Ascending aorta (tissue), 2 donors: Measurements from ENCODE around the gene CYP2J2. TPM values are rescaled to one million over a fixed set of nuclear protein-coding genes. Genes with fewer than 3 reads are reported as not detected.
"Not testable (repeated sequence)": the region's sequence is repeated elsewhere in the genome, so short reads cannot be mapped to it uniquely, and the experiment has no call there.

Experiments
- DNase-seq, 2 donors: peaks; one replicate each; pipeline ENCODE4 v3.0.0-alpha.2; 2019; ENCODE audit warnings: low spot score in 2 of 2
- H3K27ac ChIP-seq, 2 donors: fragments of 200-600 bp; sonication (generic); one replicate each; pipeline ENCODE4 v1.5.1; 2016 to 2017; ENCODE audit warnings: mild to moderate bottlenecking in 1 of 2
- H3K27me3 ChIP-seq: fragments of 200-600 bp; sonication (generic); one replicate; pipeline ENCODE4 v1.5.1; 2017
- H3K36me3 ChIP-seq, 2 donors: fragments of 200-600 bp; sonication (generic); one replicate each; pipeline ENCODE4 v1.5.1; 2016
- H3K4me1 ChIP-seq, 2 donors: fragments of 200-600 bp; sonication (generic); one replicate each; pipeline ENCODE4 v1.5.1; 2016 to 2017; ENCODE audit warnings: mild to moderate bottlenecking in 1 of 2
- H3K4me3 ChIP-seq, 2 donors: fragments of 200-600 bp; sonication (generic); one replicate each; pipeline ENCODE4 v1.5.1; 2016 to 2017; ENCODE audit warnings: mild to moderate bottlenecking in 1 of 2
- H3K9me3 ChIP-seq, 2 donors: fragments of 200-600 bp; sonication (generic); one replicate each; pipeline ENCODE4 v1.5.1; 2016
- CTCF ChIP-seq, 3 experiments: fragments of 200-600 bp in 2 of 3; fragments of 450-650 bp in 1 of 3; sonication (generic) in 2 of 3; IDR thresholded peaks; one replicate each; pipeline ENCODE4 v1.5.1; 2016 to 2019; ENCODE audit warnings: antibody characterized with exemption in 3 of 3, mild to moderate bottlenecking in 1 of 3, moderate library complexity in 1 of 3
- intact Hi-C: fragments of 100-400 bp; cut with DNase I; formaldehyde crosslinking; loops from one replicate; pipeline ENCODE4 v1.15.1; 2023
- total RNA-seq: library from RNA; depleted of rRNA; stranded (reverse); fragments of >200 nt; gene quantifications from one replicate; pipeline ENCODE4 v1.1.0, GENCODE V29; 2016

CYP2J2 gene
- total RNA-seq, 1 donor from 2014 or later, result not detected

- Histone ChIP-seq H3K27ac (no peak overlapping the region), H3K4me1 (peaks cover 0 to 2% of the 10 kb centered on the region in 2 donors), H3K9me3 (peaks cover 0 to 10% of the 10 kb centered on the region in 2 donors), H3K4me3 (no peak overlapping the region), H3K27me3 (no peaks in the 10 kb centered on the region), H3K36me3 (no peaks in the 10 kb centered on the region)
- DNase-seq, result no peak
- intact Hi-C loops, result no loop called here
- TF ChIP-seq CTCF (IDR thresholded peaks at IDR 0.05), result no peak
These were observed 2.4 kb upstream of the CYP2J2 start for GRCh38 chr1:59928996-59929395.

DNA sequence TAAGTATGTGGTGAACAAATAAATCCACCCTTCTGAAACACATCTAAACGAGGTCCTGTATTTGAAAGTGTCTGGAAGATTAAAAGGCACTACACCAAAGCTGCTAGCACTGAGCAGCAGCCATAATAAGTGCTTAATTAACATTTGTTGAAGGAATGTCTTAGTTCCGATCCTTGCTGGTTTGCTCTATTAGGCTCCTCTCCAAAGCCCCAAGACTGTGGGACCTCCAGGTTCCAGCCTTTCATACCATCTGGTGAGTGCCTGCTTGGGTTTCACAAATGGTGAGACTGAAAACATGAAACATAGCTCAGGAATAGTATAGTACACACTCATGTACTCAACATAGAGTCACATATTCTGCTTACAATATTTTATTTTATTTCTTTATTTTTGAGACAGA lies 640 bp upstream of the CYP2J2 start:
- H3K9me3 ChIP-seq, result peaks cover 0 to 12% of the 10 kb centered on the region in 2 donors
- no peaks in the 10 kb centered on the region for H3K36me3 ChIP-seq
- no peak overlapping the region for H3K27ac ChIP-seq
- peaks cover 0 to 2% of the 10 kb centered on the region in 2 donors for H3K4me1 ChIP-seq
- TF ChIP-seq CTCF (IDR thresholded peaks at IDR 0.05), result no peak
- no peaks in the 10 kb centered on the region for H3K27me3 ChIP-seq
- intact Hi-C loops, result no loop called here
- DNase-seq, result no peak
- H3K4me3 ChIP-seq, result peak overlapping the region; percentile 43 to 64

DNA sequence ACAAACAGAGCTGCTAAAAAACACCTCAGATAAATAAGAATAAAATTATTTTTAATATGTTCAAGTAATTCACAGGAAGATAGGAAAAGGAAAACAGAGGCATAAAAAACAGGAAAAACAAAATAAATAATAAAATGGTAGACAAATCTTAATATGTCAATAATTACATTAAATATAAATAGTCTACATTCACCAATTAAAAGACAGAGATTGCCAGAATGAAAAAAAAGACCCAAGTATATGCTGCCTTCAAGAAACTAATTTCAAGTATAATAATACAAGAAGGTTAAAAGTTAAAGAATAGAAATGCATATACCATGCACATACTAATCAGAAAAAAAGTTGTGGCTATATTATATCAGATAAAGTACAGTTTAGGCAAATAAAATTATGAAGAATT lies 1.9 kb downstream of the CYP2J2 start:
- Histone ChIP-seq H3K36me3 (no peaks in the 10 kb centered on the region), H3K27me3 (no peaks in the 10 kb centered on the region), H3K9me3 (peaks cover 0 to 12% of the 10 kb centered on the region in 2 donors), H3K4me3 (no peak overlapping the region), H3K4me1 (peaks cover 0 to 2% of the 10 kb centered on the region in 2 donors), H3K27ac (no peak overlapping the region)
- intact Hi-C loops, result no loop called here
- no peak for DNase-seq
- TF ChIP-seq CTCF (IDR thresholded peaks at IDR 0.05), result no peak

GRCh38 chr1:59921258-59921899 lies 5.2 kb downstream of the CYP2J2 start:
- H3K27ac ChIP-seq, intact Hi-C loops, H3K36me3 ChIP-seq, H3K27me3 ChIP-seq, DNase-seq, H3K4me1 ChIP-seq, H3K4me3 ChIP-seq: not testable (repeated sequence)
- H3K9me3 ChIP-seq, result peaks cover 0 to 12% of the 10 kb centered on the region in 2 donors

DNA sequence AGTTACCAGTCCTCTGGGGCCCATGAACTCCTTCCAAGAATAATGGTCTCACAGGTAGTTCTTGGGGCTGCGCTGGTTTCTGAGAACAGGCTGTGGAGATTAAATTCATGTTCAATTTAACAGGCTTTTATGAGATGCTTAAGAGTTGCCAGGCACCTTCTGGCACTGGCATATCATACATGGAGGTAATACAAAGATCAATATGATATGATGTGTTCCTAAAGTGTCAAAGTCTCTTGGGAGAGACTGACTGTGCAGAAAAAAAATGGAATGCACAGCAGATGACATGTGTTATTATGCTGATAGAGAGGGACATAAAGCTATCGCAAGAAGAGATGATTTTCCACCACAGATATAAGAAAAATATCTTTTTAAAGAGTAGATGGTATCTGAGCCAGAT lies 6.8 kb downstream of the CYP2J2 start:
- H3K27ac ChIP-seq, result no peak overlapping the region
- intact Hi-C loops, result no loop called here

DNA sequence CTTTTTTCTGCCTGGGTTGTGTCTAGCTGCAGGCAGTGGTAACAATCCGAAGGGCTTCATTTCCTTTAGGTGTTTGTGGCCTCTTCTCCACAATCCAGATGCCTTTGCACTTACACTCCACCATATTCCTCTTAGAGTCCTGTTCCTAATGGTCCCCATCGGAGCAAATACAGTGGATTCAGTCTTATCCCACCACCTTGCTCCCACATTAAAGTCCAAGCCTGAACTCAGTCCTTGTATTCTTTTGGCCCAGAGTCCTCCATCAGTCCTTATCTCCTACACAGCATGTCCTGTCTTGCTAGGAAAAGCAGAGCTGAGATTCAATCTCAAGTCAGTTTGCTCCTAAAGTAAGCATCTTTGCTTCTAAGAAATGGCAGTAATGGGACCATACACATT lies 8.8 kb downstream of the CYP2J2 start:
- H3K36me3 ChIP-seq, result no peaks in the 10 kb centered on the region
- H3K4me1 ChIP-seq, result no peaks in the 10 kb centered on the region
- intact Hi-C loops, result no loop called here
- no peaks in the 10 kb centered on the region for H3K9me3 ChIP-seq
- no peaks in the 10 kb centered on the region for H3K27me3 ChIP-seq
- H3K4me3 ChIP-seq, result no peak overlapping the region
- no peak for TF ChIP-seq CTCF (IDR thresholded peaks at IDR 0.05)
- DNase-seq, result no peak
- no peak overlapping the region for H3K27ac ChIP-seq

More for the DNA sequence above, 6.8 kb downstream of the CYP2J2 start:
- H3K27me3 ChIP-seq, result no peaks in the 10 kb centered on the region
- TF ChIP-seq CTCF (IDR thresholded peaks at IDR 0.05), result no peak
- no peak overlapping the region for H3K4me3 ChIP-seq
- no peaks in the 10 kb centered on the region for H3K36me3 ChIP-seq
- H3K4me1 ChIP-seq, result no peaks in the 10 kb centered on the region
- H3K9me3 ChIP-seq, result peaks cover 0 to 10% of the 10 kb centered on the region in 2 donors
- DNase-seq, result no peak
